Cardiac septum (tissue), 1 donor: ENCODE data around the gene RAB8A. TPM values are rescaled to one million over a fixed set of nuclear protein-coding genes. Genes with fewer than 3 reads are reported as not detected.
"Not testable (repeated sequence)": the region's sequence is repeated elsewhere in the genome, so short reads cannot be mapped to it uniquely, and the experiment has no call there.

ENCODE experiments used
- DNase-seq: peaks from one replicate; pipeline ENCODE4 v3.0.0-alpha.2; 2020; ENCODE audit warnings: low spot score
- intact Hi-C: fragments of 100-400 bp; cut with DNase I; formaldehyde crosslinking; loops from one replicate; pipeline ENCODE4 v1.14.0; 2022
- total RNA-seq: library from RNA; stranded (reverse); fragmentation: NEBNext Ultra II Directional; extraction: Animal tissue kit (Norgen Biotek cat#: 25700); gene quantifications from one replicate; pipeline ENCODE4 v1.2.1, GENCODE V29; 2021
- donor health status: DM: no; HTN: no; CAD: no.

RAB8A gene
- total RNA-seq, 1 donor from 2014 or later: 17.8 TPM

GRCh38 chr19:16076958-16077611 is 34.6 kb upstream of the RAB8A start:
- intact Hi-C loops: no loop called here
- peak; percentile 84 for DNase-seq

GRCh38 chr19:16077984-16078758 is 33.5 kb upstream of the RAB8A start:
- intact Hi-C loops: loop anchor here (2.0 kb wide), 1 partner anchor 33 kb away; the partner anchor contains the start of gene RAB8A
- peak; percentile 64 for DNase-seq

GRCh38 chr19:16078759-16079707 is 32.7 kb upstream of the RAB8A start:
- intact Hi-C loops: loop anchor here (2.0 kb wide), 1 partner anchor 32 kb away; the partner anchor contains the start of gene RAB8A
- peak; percentile 85 for DNase-seq

- intact Hi-C loops: no loop called here
Observed at GRCh38 chr19:16084067-16084685, 27.5 kb upstream of the RAB8A start.

GRCh38 chr19:16085115-16085514 is 26.6 kb upstream of the RAB8A start:
- intact Hi-C loops: no loop called here
- no peak for DNase-seq

More at GRCh38 chr19:16084067-16084685, 27.5 kb upstream of the RAB8A start:
- DNase-seq: no peak

- DNase-seq, intact Hi-C loops: not testable (repeated sequence)
Observed at GRCh38 chr19:16087404-16087803, 24.3 kb upstream of the RAB8A start.

- intact Hi-C loops: no loop called here
- no peak for DNase-seq
Observed at GRCh38 chr19:16087940-16088339, 23.7 kb upstream of the RAB8A start.

GRCh38 chr19:16088351-16089009 is 23.2 kb upstream of the RAB8A start:
- no peak for DNase-seq
- intact Hi-C loops: no loop called here

GRCh38 chr19:16089010-16089846 is 22.5 kb upstream of the RAB8A start:
- intact Hi-C loops: no loop called here
- DNase-seq: no peak

- DNase-seq: no peak
- intact Hi-C loops: no loop called here
Observed at GRCh38 chr19:16091546-16092475, 19.9 kb upstream of the RAB8A start.

GRCh38 chr19:16094360-16095070 is 17.2 kb upstream of the RAB8A start:
- DNase-seq: no peak
- intact Hi-C loops: no loop called here

- DNase-seq: no peak
- intact Hi-C loops: no loop called here
Observed at GRCh38 chr19:16095071-16095571, 16.6 kb upstream of the RAB8A start.

- intact Hi-C loops: no loop called here
- no peak for DNase-seq
Observed at GRCh38 chr19:16096280-16096855, 15.3 kb upstream of the RAB8A start.

- intact Hi-C loops: no loop called here
- no peak for DNase-seq
Observed at GRCh38 chr19:16098416-16098768, 13.3 kb upstream of the RAB8A start.

- no peak for DNase-seq
- intact Hi-C loops: no loop called here
Observed at GRCh38 chr19:16098821-16099220, 12.9 kb upstream of the RAB8A start.
